GM21825 (cell line): Measurements from ENCODE around the gene LMF1.
"Not testable (repeated sequence)": the region's sequence is repeated elsewhere in the genome, so short reads cannot be mapped to it uniquely, and the experiment has no call there.

Experiments used
- ATAC-seq: cut with Tn5 transposase; IDR thresholded peaks from one replicate; pipeline ENCODE4 v1.9.1; 2021; ENCODE audit warnings: mild to moderate bottlenecking, moderate library complexity; ENCODE audit not compliant: unreplicated experiment

LMF1 gene

DNA sequence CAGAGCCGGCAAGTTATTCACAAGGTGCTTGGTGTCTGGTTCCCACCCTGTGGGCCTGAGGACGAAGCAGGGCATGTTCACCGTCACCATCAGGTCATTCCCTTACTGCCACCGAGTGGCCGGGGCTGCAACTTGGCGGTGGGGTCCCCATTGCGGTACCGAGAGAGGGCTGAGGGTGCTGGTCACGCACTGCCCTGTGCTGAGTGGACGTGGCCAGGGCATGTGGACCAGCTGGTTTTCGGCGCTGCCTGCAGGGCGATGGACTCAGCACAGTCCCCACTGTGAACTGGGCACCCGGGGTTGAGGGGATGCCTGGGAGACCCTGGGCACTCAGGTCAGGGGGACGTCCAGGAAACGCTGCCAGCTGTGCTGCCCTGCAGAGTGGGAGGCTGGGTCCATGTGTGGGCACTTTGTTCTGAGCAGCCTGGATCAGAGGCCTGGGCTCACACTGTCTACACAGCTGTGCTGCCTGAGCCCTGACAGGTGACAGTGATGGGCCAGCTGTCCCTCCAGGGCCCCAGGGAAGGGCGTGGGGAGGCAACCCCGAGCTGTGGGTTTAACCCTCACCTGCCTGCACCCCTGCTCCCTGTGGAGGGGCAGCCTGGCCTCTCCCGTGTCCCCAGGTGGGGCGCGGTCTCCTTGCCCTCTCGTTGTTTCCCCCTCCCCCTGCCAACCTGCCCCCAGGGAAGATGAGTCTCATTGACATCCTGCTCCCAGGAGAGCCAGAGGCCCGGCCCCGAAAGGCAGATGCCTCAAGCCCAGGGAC, 131.0 kb downstream of the LMF1 start:
- ATAC-seq, result no peak

DNA sequence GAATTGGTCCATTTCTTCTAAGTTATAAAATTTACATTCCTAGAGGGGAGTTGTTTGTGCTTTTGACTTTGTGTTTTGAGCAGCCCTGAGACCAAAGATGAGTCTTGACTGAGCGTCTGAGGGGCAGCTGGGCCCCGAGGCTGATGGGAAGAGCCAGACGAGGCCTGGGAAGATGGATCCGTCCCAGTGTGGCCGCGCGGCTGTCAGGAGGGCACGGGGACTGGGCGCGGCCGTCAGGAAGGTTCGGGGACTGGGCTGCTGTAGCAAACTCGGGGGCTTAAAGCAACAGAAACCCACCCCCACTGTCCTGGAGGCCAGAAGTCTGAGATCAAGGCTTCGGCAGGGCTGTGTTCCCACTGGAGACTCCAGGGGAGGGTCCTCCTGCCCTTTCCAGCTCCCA, 132.0 kb downstream of the LMF1 start:
- no peak for ATAC-seq

DNA sequence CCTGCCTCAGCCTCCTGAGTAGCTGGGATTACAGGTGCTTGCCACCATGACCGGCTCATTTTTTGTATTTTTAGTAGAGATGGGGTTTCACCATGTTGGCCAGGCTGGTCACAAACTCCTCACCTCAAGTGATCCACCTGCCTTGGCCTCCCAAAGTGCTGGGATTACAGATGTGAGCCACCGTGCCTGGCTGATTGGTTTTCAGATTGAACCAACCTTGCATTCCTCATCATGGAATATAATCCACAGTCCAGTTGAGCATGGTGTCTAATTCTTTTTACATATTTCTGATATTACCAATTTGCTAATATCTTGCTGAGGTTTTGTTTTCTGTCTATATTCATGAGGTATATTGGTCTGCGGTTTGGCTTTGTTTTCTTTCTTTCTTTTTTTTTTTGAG, 134.0 kb downstream of the LMF1 start:
- not testable (repeated sequence) for ATAC-seq

- ATAC-seq, result no peak
Measured at GRCh38 chr16:836221-836620, 134.6 kb downstream of the LMF1 start.

GRCh38 chr16:835373-835772, 135.4 kb downstream of the LMF1 start:
- no peak for ATAC-seq

DNA sequence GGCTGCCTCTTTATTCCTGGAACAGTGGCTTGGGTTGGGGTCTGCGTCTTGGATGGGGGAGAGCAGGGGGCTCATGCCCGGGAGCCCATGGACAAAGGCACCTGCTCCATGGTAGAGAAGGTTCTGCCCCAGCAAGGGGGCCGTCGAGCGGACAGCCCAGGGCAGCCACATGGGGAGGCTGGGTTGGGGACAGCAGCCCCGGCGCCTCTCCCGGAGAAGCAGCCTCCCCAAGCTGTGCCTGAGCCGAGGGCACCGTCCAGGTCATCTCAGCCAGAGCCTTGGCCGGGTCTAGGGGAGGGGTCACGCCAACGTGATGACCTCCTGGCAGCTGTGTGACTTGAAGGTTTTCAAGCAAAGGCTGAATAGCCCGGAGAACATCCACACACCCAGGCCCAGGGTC, 137.4 kb downstream of the LMF1 start:
- ATAC-seq, result no peak

DNA sequence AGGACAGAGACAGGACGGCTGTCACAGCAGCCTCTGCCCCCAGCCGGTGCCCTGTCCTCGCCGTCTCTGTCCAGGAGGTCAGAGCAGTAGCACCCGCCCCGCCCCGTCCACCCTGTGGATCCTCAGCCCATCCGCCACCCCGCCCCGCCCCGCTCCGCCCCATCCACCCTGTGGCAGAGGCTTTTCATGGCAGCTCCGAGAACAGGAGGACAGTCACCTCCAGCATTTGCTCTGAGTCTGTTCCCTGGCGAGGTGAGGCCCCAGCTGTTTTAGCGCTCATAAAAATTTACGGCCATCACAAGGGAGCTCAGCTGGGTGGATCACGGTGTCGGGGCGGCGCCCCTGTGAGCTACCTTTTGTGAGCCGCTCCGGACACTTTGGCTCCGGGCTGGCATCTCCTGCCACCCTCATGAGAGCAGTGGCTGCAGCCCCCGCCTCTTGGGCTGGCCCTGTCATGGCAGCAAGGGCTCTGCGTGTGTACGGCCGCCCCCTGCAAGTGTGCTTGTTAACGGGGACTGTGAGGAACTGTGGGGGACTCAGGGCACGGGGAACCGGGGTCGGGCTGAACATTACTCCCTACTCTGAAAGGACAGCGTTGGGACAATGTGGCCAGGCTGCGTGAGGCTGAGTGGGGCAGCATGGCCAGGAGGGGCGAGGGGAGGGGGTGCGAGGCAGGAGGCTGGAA, 138.0 kb downstream of the LMF1 start:
- no peak for ATAC-seq

- ATAC-seq, result no peak
Measured at GRCh38 chr16:831571-832413, 139.0 kb downstream of the LMF1 start.

DNA sequence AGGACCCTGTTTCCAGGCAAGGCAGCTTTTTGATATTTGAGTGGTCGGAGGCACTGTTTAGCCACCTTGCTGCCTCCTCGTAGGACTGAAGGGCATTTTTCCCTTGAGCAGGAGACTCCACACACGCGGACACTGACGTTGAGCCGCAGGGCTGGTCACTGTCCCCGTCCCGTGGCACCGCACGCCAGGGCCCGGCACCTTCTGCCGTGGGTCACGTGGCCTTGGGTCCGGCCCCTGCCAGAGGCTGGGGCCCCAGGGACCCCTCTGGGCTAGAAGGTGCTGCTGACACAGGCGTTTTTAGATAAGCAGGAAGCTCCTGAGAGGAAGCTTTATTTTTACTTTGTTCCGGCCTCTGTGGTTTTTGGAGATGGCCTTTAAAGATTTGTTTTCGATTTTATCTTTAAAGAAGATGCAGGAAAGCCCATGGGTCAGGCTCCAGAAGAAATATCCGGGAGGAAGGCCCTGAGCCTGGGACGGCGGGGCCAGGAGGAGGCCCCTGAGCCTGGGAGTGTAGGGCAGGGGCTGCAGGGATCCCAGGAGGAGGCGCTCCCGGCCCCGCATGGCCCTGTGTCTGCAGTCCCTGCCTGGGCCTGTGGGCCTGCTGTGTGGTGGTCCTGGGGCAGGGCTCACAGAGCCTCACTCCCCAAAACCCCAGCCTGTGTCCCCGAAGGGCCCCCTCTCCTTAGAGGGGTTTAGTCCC, 139.8 kb downstream of the LMF1 start:
- no peak for ATAC-seq

DNA sequence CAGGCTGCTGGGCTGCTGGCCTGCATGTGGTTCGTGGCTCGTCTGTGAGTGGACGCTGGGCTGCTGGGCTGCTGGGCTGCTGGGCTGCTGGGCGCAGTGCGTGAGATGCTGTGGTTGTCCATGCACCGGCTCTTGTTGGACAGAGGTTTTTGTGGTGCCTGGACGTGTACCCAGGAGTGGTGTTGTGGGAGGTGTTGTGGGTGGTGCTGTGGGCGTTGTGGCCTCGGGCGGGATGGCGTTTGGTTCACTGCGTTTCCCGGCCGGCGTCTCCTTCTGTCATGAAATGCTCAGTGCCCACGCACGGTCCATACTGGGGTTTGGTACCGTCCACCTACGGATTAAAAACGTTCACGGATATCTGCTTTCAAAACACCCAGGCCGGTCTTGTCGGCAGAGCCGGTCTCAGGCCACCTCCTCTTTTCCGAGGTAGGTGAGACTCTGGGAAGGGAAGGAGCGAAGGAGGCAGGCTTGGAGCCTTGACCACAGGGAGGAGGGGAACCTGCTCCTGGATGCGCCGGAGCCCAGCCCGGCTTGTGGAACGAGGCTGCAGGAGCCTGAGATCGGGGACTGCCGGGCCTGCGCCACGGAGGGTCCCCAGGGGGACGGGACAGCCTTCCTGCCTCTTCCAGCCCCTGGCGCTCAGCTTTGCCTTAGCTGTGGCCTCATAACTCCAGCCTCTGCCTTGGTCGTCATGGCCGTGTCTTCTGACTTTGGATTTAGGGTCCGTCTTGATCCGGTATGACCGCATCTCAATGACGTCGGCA, 140.5 kb downstream of the LMF1 start:
- no peak for ATAC-seq

GRCh38 chr16:828891-829290, 141.9 kb downstream of the LMF1 start:
- no peak for ATAC-seq

DNA sequence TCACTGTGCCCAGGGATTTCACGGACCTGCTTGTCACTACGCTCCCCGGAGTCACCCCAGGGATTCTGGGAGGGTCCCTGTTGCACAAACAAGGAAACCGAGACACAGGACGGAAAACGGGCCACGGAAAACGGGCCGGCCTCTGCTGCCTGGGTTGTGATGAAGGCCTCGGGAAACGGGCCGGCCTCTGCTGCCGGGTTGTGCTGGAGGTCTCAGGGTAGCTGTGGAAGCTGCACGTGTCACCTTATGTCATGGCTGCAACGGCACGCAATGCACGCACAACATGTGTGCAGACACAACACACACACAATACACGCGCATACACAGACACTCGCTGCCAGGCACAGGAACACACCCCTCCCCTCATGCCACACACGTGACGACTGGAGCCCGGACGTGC, 143.3 kb downstream of the LMF1 start:
- no peak for ATAC-seq

- ATAC-seq, result no peak
Measured at GRCh38 chr16:825341-826061, 145.3 kb downstream of the LMF1 start.

DNA sequence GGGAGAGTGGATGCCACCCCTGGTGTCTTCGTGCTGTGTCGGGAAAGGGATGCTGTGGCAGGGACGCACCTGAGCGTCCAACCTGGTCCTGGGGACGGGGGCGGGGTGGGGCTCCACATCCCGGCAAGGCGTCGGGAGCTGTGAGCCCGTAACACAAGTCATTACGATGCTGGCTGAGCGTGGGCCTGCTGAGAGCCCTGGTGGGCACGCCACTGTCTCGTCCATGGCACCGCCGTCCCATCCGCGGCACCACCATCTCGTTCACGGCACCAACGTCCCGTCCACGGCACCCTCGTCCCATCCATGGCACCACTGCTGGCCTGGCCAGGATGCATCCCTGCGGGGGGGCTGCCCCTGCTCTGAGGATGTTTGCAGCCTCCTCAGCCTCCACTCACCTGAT, 146.2 kb downstream of the LMF1 start:
- no peak for ATAC-seq

GRCh38 chr16:824194-824593, 146.6 kb downstream of the LMF1 start:
- ATAC-seq, result no peak

- ATAC-seq, result no peak
Measured at GRCh38 chr16:822909-823297, 147.9 kb downstream of the LMF1 start.

- no peak for ATAC-seq
Measured at GRCh38 chr16:822174-822908, 148.4 kb downstream of the LMF1 start.

DNA sequence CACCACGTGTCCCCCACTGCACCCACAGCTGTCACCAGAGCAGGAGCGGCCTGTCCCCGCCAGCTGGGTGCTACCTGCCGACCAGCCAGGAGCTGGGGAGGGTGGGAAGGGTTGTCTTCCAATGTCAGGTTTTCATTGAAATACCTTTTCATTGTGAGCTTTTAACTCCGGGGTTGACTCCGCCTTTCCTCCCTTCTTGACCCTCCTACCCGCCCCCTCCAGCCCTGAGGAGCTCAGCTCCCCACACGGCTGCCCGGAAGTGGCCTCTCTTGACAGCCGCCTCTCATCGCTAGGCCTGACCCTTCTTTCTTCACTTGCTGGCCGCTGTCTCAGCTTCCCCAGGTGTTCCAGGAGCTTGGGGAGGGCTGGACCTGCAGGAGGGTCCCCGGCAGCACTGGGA, 149.0 kb downstream of the LMF1 start:
- ATAC-seq, result no peak

DNA sequence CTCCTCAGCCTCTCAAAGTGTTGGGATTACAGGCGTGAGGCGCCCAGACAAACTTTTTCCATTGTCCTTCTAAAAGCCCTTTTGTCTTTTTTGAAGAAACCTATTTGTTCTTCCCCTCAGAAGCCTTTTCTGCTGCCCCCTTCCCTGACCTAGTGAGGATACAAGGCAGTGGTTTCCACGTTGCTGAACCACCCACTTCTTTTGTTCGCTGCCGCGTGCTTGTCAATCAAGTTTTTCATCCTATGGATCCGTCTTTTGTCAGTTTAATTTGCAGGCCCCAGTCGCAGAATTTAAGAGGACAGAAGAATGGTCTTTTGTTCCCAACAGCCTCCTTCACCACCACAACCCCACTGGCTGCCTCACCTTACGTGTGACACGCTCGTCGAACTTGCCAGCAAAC, 150.0 kb downstream of the LMF1 start:
- ATAC-seq, result no peak
